HEK293 (cell line): Measurements from ENCODE around the gene AP2A1.

Experiments used
- CTCF ChIA-PET: fragments of 350-600 bp; formaldehyde crosslinking; extraction: SDS; loops from one replicate; lab custom pipeline; 2021; ENCODE audit warnings: antibody characterized with exemption; lab: Yijun Ruan, JAX
- POLR2A ChIA-PET: fragments of 300-600 bp; formaldehyde crosslinking; extraction: SDS; loops from one replicate; lab custom pipeline; 2020; ENCODE audit warnings: antibody characterized with exemption, inconsistent platforms; lab: Yijun Ruan, JAX
- H3K27ac ChIP-seq: fragments of 200-500 bp; sonication (Bioruptor generic); 2 replicates; pipeline ENCODE4 v1.5.1; 2014; ENCODE audit warnings: low read depth, low read length, control low read depth, inconsistent platforms; ENCODE audit errors: extremely low read depth
- H3K36me3 ChIP-seq, 2 experiments: fragments of 200-500 bp in 1 of 2; sonication (Bioruptor generic) in 1 of 2; 1 replicate in 1 of 2; 2 replicates in 1 of 2; pipeline ENCODE4 v1.5.1; 2014 to 2017; ENCODE audit warnings: inconsistent platforms in 2 of 2, low read length in 2 of 2; ENCODE audit not compliant: control insufficient read depth in 2 of 2, insufficient read depth in 1 of 2
- H3K4me1 ChIP-seq: fragments of 200-500 bp; sonication (Bioruptor generic); 2 replicates; pipeline ENCODE4 v1.5.1; 2014; ENCODE audit warnings: mild to moderate bottlenecking, low read length, inconsistent platforms; ENCODE audit not compliant: control insufficient read depth, insufficient read depth
- H3K4me3 ChIP-seq: 2 replicates; pipeline ENCODE4 v1.5.1; 2011; ENCODE audit warnings: low read depth, mild to moderate bottlenecking, control low read depth, low read length, moderate library complexity
- H3K9me3 ChIP-seq: fragments of 200-500 bp; sonication (Bioruptor generic); 2 replicates; pipeline ENCODE4 v1.5.1; 2014; ENCODE audit warnings: low read depth, low read length, inconsistent platforms; ENCODE audit not compliant: control insufficient read depth, insufficient read depth
- ATF2 ChIP-seq: fragments of 450-650 bp; formaldehyde crosslinking; IDR thresholded peaks from 2 replicates; pipeline ENCODE4 v1.5.1; 2016; ENCODE audit warnings: missing biosample characterization, missing genetic modification characterization, low read depth
- GLIS1 ChIP-seq: fragments of 450-650 bp; formaldehyde crosslinking; IDR thresholded peaks from 2 replicates; pipeline ENCODE4 v1.5.1; 2016; ENCODE audit warnings: missing biosample characterization, missing genetic modification characterization
- INSM2 ChIP-seq: fragments of 450-650 bp; formaldehyde crosslinking; IDR thresholded peaks from 2 replicates; pipeline ENCODE4 v1.5.1; 2016; ENCODE audit warnings: missing biosample characterization, missing genetic modification characterization
- KLF17 ChIP-seq: fragments of 450-650 bp; formaldehyde crosslinking; IDR thresholded peaks from 2 replicates; pipeline ENCODE4 v1.5.1; 2016; ENCODE audit warnings: missing biosample characterization, missing genetic modification characterization
- MEIS1 ChIP-seq: sonication (generic); formaldehyde crosslinking; IDR thresholded peaks from 2 replicates; pipeline ENCODE4 v1.8.1; 2022; ENCODE audit warnings: missing genetic modification reagents, mild to moderate bottlenecking, borderline replicate concordance
- WT1 ChIP-seq: fragments of 450-650 bp; formaldehyde crosslinking; IDR thresholded peaks from 2 replicates; pipeline ENCODE4 v1.5.1; 2016; ENCODE audit warnings: missing biosample characterization, missing genetic modification characterization
- ZBTB10 ChIP-seq: fragments of 450-650 bp; formaldehyde crosslinking; IDR thresholded peaks from 2 replicates; pipeline ENCODE4 v1.5.1; 2016; ENCODE audit warnings: missing biosample characterization, missing genetic modification characterization
- ZBTB26 ChIP-seq: fragments of 450-650 bp; formaldehyde crosslinking; optimal IDR thresholded peaks from 2 replicates; pipeline ENCODE3; 2016; ENCODE audit warnings: missing biosample characterization, mild to moderate bottlenecking, missing genetic modification characterization
- ZBTB44 ChIP-seq: fragments of 450-650 bp; IDR thresholded peaks from 2 replicates; pipeline ENCODE4 v1.5.1; 2018; ENCODE audit warnings: missing biosample characterization, mild to moderate bottlenecking, missing genetic modification characterization
- ZNF112 ChIP-seq: fragments of 450-650 bp; formaldehyde crosslinking; IDR thresholded peaks from 2 replicates; pipeline ENCODE4 v1.5.0; 2017; ENCODE audit warnings: missing biosample characterization, missing genetic modification characterization
- ZNF16 ChIP-seq: fragments of 450-650 bp; formaldehyde crosslinking; IDR thresholded peaks from 2 replicates; pipeline ENCODE4 v1.5.1; 2016; ENCODE audit warnings: low read depth, missing biosample characterization, missing genetic modification characterization
- ZNF184 ChIP-seq: fragments of 450-650 bp; IDR thresholded peaks from 2 replicates; pipeline ENCODE4 v1.5.1; 2018; ENCODE audit warnings: missing biosample characterization, mild to moderate bottlenecking, missing genetic modification characterization
- ZNF2 ChIP-seq: fragments of 450-650 bp; formaldehyde crosslinking; IDR thresholded peaks from 2 replicates; pipeline ENCODE4 v1.5.1; 2016; ENCODE audit warnings: missing biosample characterization, missing genetic modification characterization
- ZNF280D ChIP-seq: fragments of 450-650 bp; formaldehyde crosslinking; IDR thresholded peaks from 2 replicates; pipeline ENCODE4 v1.5.1; 2016; ENCODE audit warnings: missing biosample characterization, missing genetic modification characterization
- ZNF416 ChIP-seq: fragments of 450-650 bp; formaldehyde crosslinking; IDR thresholded peaks from 2 replicates; pipeline ENCODE4 v1.5.1; 2016; ENCODE audit warnings: missing biosample characterization, missing genetic modification characterization
- ZNF529 ChIP-seq: fragments of 450-650 bp; formaldehyde crosslinking; IDR thresholded peaks from 2 replicates; pipeline ENCODE4 v1.5.1; 2017; ENCODE audit warnings: missing genetic modification characterization, missing biosample characterization; ENCODE audit not compliant: insufficient replicate concordance
- ZNF571 ChIP-seq: fragments of 450-650 bp; formaldehyde crosslinking; IDR thresholded peaks from 2 replicates; pipeline ENCODE4 v1.5.0; 2017; ENCODE audit warnings: missing biosample characterization, missing genetic modification characterization
- ZNF658 ChIP-seq: fragments of 450-650 bp; formaldehyde crosslinking; IDR thresholded peaks from 2 replicates; pipeline ENCODE4; 2016; ENCODE audit warnings: missing biosample characterization, missing genetic modification characterization
- ZSCAN16 ChIP-seq: fragments of 450-650 bp; formaldehyde crosslinking; IDR thresholded peaks from 2 replicates; pipeline ENCODE4 v1.5.1; 2016; ENCODE audit warnings: missing biosample characterization, missing genetic modification characterization

Gene AP2A1

GRCh38 chr19:49843265-49843664, 76.5 kb downstream of the AP2A1 start:
- CTCF ChIA-PET: interaction anchor here (0.6 to 1.5 kb wide), 3 partner anchors 38 to 162 kb away, joined by 3 to 6 read pairs (median 4); no protein-coding TSS in a partner anchor
- H3K4me3 ChIP-seq: no peak overlapping the region
- POLR2A ChIA-PET: interaction anchor here (1.8 kb wide), 1 partner anchor 39 kb away, joined by 5 read pairs; no protein-coding TSS in a partner anchor

More at GRCh38 chr19:49843265-49843664, 76.5 kb downstream of the AP2A1 start:
- Histone ChIP-seq H3K36me3 (peaks cover 6 to 30% of the 10 kb centered on the region in 2 experiments), H3K27ac (no peak overlapping the region), H3K4me1 (peaks cover 2% of the 10 kb centered on the region; the same call in 1 of the 2 replicates), H3K9me3 (no peaks in the 10 kb centered on the region)
- no peak for TF ChIP-seq INSM2
- TF ChIP-seq ZBTB10 (tag by site-specific recombination): no peak
- TF ChIP-seq WT1: no peak
- no peak for TF ChIP-seq ZNF416 (tag by site-specific recombination)
- no peak for TF ChIP-seq ZSCAN16 (tag by site-specific recombination)
- TF ChIP-seq ATF2 (tag by site-specific recombination): no peak
- TF ChIP-seq ZNF2 (tag by site-specific recombination): no peak
- no peak for TF ChIP-seq ZNF280D (tag by site-specific recombination)
- TF ChIP-seq GLIS1 (tag by site-specific recombination): no peak
- no peak for TF ChIP-seq ZNF112 (tag by site-specific recombination)
- TF ChIP-seq MEIS1 (CRISPR knock-in tag): no peak
- TF ChIP-seq KLF17: no peak
- TF ChIP-seq ZNF658 (tag by site-specific recombination): no peak
- no peak for TF ChIP-seq ZNF571 (tag by site-specific recombination)
- no peak for TF ChIP-seq ZNF16 (tag by site-specific recombination)
- TF ChIP-seq ZBTB44 (tag by site-specific recombination): no peak
- TF ChIP-seq ZNF529: no peak
- TF ChIP-seq ZBTB26 (tag by site-specific recombination): no peak
- TF ChIP-seq ZNF184 (tag by site-specific recombination): no peak
